Small intestine (tissue), 7 donors: ENCODE results near the gene ZBTB18. TPM values are rescaled to one million over a fixed set of nuclear protein-coding genes. Genes with fewer than 3 reads are reported as not detected.

Experiments
- DNase-seq, 2 donors: peaks; one replicate each; pipeline versions ENCODE4 v3.0.0 to v3.0.0-alpha.2; 2013
- FAIRE-seq: peaks from 2 replicates; lab custom pipeline; 2012; peaks lifted over from hg19 to GRCh38; lab: Jason Lieb, UNC
- H3K27ac ChIP-seq, 3 donors: one replicate each; pipeline ENCODE4 v1.5.1; 2013; ENCODE audit warnings: low read length in 2 of 3, mild to moderate bottlenecking in 2 of 3, control low read depth in 1 of 3, inconsistent platforms in 1 of 3, low read depth in 1 of 3, moderate library complexity in 1 of 3
- H3K27me3 ChIP-seq, 3 donors: one replicate each; pipeline ENCODE4 v1.6.1; 2013; ENCODE audit warnings: low read length in 3 of 3, inconsistent platforms in 1 of 3; ENCODE audit not compliant: control insufficient read depth in 3 of 3, insufficient read depth in 3 of 3
- H3K36me3 ChIP-seq, 3 donors: one replicate each; pipeline ENCODE4 v1.6.1; 2013; ENCODE audit warnings: low read length in 3 of 3, inconsistent platforms in 1 of 3, low read depth in 1 of 3, mild to moderate bottlenecking in 1 of 3, moderate library complexity in 1 of 3; ENCODE audit not compliant: control insufficient read depth in 3 of 3, insufficient read depth in 2 of 3
- H3K4me1 ChIP-seq, 3 donors: one replicate each; pipeline ENCODE4 v1.6.1; 2013; ENCODE audit warnings: low read length in 2 of 3, inconsistent platforms in 1 of 3, low read depth in 1 of 3, mild to moderate bottlenecking in 1 of 3, moderate library complexity in 1 of 3; ENCODE audit not compliant: control insufficient read depth in 3 of 3, insufficient read depth in 2 of 3
- H3K4me3 ChIP-seq, 3 donors: one replicate each; pipeline ENCODE4 v1.5.1; 2013; ENCODE audit warnings: low read length in 3 of 3, control low read depth in 1 of 3, inconsistent platforms in 1 of 3, low read depth in 1 of 3, mild to moderate bottlenecking in 1 of 3, moderate library complexity in 1 of 3
- H3K9me3 ChIP-seq, 2 donors: one replicate each; pipeline ENCODE4 v1.6.1; 2013; ENCODE audit warnings: low read depth in 1 of 2, low read length in 1 of 2; ENCODE audit not compliant: control insufficient read depth in 2 of 2, insufficient read depth in 1 of 2
- WGBS, 3 donors: extraction: QIAGEN DNeasy Blood & Tissue Kit; methylation state at CpG; one replicate each; pipeline ENCODE4 v1.1.7; 2013; 5-methylcytosine and 5-hydroxymethylcytosine counted together
- polyA plus RNA-seq, 4 donors: library from polyadenylated mRNA; stranded (reverse) in 3 of 4; unstranded in 1 of 4; fragments of 200-250 nt in 3 of 4; fragments of 120-200 nt in 1 of 4; gene quantifications; one replicate each; pipeline versions ENCODE4 v1.2.1 to v1.2.3, GENCODE V29; 2013
- donor health status: healthy with polysubstance abuse.
- donor health status: control.
- donor health status: control.
- donor health status: Bipolar disorder and iron deficiency.
- donor health status: healthy.

ZBTB18 gene
- polyA plus RNA-seq, 4 donors = 6.2 to 18.4 (median 12.7) TPM

- no peak overlapping the region for H3K4me3 ChIP-seq
- H3K4me1 ChIP-seq = peaks cover 0 to 35% (median 4%) of the 10 kb centered on the region in 3 donors
- FAIRE-seq (no peak), DNase-seq (peak in 1 of 2 donors; percentile 34)
- H3K27ac ChIP-seq = peak overlapping the region in 1 of 3 donors; percentile 41
- H3K36me3 ChIP-seq = no peaks in the 10 kb centered on the region
- H3K27me3 ChIP-seq = no peaks in the 10 kb centered on the region
- H3K9me3 ChIP-seq = no peaks in the 10 kb centered on the region
- 80 to 86% (median 84%) methylated on average over 6 of the region's 6 CpGs for WGBS, 3 donors
Measured at GRCh38 chr1:244068567-244068966, 17.5 kb downstream of the ZBTB18 start.

GRCh38 chr1:244069326-244069898 lies 18.3 kb downstream of the ZBTB18 start:
- no peak for FAIRE-seq
- Histone ChIP-seq H3K4me1 (peaks cover 0 to 35% (median 4%) of the 10 kb centered on the region in 3 donors), H3K9me3 (no peaks in the 10 kb centered on the region), H3K4me3 (no peak overlapping the region), H3K36me3 (no peaks in the 10 kb centered on the region), H3K27ac (no peak overlapping the region), H3K27me3 (peaks cover 0 to under 1% (median 0%) of the 10 kb centered on the region in 3 donors)
- DNase-seq = no peak
- WGBS, 3 donors = 86 to 93% (median 91%) methylated on average over 8 of the region's 8 CpGs

GRCh38 chr1:244074559-244075171 lies 23.6 kb downstream of the ZBTB18 start:
- no peaks in the 10 kb centered on the region for H3K36me3 ChIP-seq
- H3K27me3 ChIP-seq = peaks cover 0 to 12% (median 0%) of the 10 kb centered on the region in 3 donors
- FAIRE-seq = no peak
- H3K4me3 ChIP-seq = no peak overlapping the region
- H3K27ac ChIP-seq = no peak overlapping the region
- DNase-seq = no peak
- 13 to 44% (median 26%) methylated on average over 19 of the region's 19 CpGs for WGBS, 3 donors
- H3K4me1 ChIP-seq = no peaks in the 10 kb centered on the region
- H3K9me3 ChIP-seq = no peaks in the 10 kb centered on the region

- DNase-seq = no peak
- no peaks in the 10 kb centered on the region for H3K9me3 ChIP-seq
- FAIRE-seq = no peak
- H3K4me3 ChIP-seq = no peak overlapping the region
- no peaks in the 10 kb centered on the region for H3K4me1 ChIP-seq
- peaks cover 0 to 12% (median 0%) of the 10 kb centered on the region in 3 donors for H3K27me3 ChIP-seq
- no peaks in the 10 kb centered on the region for H3K36me3 ChIP-seq
- 47 to 64% (median 57%) methylated on average over 8 of the region's 8 CpGs for WGBS, 3 donors
- no peak overlapping the region for H3K27ac ChIP-seq
Measured at GRCh38 chr1:244075247-244075722, 24.2 kb downstream of the ZBTB18 start.

- no peak overlapping the region for H3K27ac ChIP-seq
- H3K4me1 ChIP-seq = no peaks in the 10 kb centered on the region
- no peaks in the 10 kb centered on the region for H3K36me3 ChIP-seq
- no peaks in the 10 kb centered on the region for H3K9me3 ChIP-seq
- FAIRE-seq (no peak), DNase-seq (no peak)
- H3K4me3 ChIP-seq = no peak overlapping the region
- WGBS, 3 donors = 92 to 95% (median 93%) methylated on average over 8 of the region's 8 CpGs
- peaks cover 0 to 12% (median 0%) of the 10 kb centered on the region in 3 donors for H3K27me3 ChIP-seq
Measured at GRCh38 chr1:244076740-244077139, 25.7 kb downstream of the ZBTB18 start.

GRCh38 chr1:244077473-244078220 lies 26.6 kb downstream of the ZBTB18 start:
- FAIRE-seq (no peak), DNase-seq (no peak)
- WGBS, 3 donors = 75 to 77% (median 76%) methylated on average over 22 of the region's 22 CpGs

GRCh38 chr1:244080343-244080929 lies 29.4 kb downstream of the ZBTB18 start:
- no peak overlapping the region for H3K27ac ChIP-seq
- H3K36me3 ChIP-seq = no peaks in the 10 kb centered on the region
- H3K4me1 ChIP-seq = no peaks in the 10 kb centered on the region
- no peak overlapping the region for H3K4me3 ChIP-seq
- H3K27me3 ChIP-seq = peaks cover 0 to 1% (median 0%) of the 10 kb centered on the region in 3 donors
- 75 to 85% (median 78%) methylated on average over 12 of the region's 12 CpGs for WGBS, 3 donors
- H3K9me3 ChIP-seq = peaks cover 0 to 2% of the 10 kb centered on the region in 2 donors
- FAIRE-seq (no peak), DNase-seq (no peak)

More at GRCh38 chr1:244077473-244078220, 26.6 kb downstream of the ZBTB18 start:
- no peaks in the 10 kb centered on the region for H3K9me3 ChIP-seq
- H3K4me1 ChIP-seq = no peaks in the 10 kb centered on the region
- no peak overlapping the region for H3K27ac ChIP-seq
- no peak overlapping the region for H3K4me3 ChIP-seq
- H3K36me3 ChIP-seq = no peaks in the 10 kb centered on the region
- peaks cover 0 to 12% (median 0%) of the 10 kb centered on the region in 3 donors for H3K27me3 ChIP-seq

- FAIRE-seq (no peak), DNase-seq (no peak)
- Histone ChIP-seq H3K36me3 (no peaks in the 10 kb centered on the region), H3K4me3 (no peak overlapping the region), H3K4me1 (no peaks in the 10 kb centered on the region), H3K9me3 (peaks cover 0 to 10% of the 10 kb centered on the region in 2 donors), H3K27me3 (no peaks in the 10 kb centered on the region), H3K27ac (no peak overlapping the region)
- 93 to 94% (median 94%) methylated on average over 3 of the region's 3 CpGs for WGBS, 3 donors
Measured at GRCh38 chr1:244082969-244083368, 31.9 kb downstream of the ZBTB18 start.
